Mesothelial cell of epicardium (in vitro differentiated cells): ENCODE data around the gene SPON2. TPM values are rescaled to one million over a fixed set of nuclear protein-coding genes. Genes with fewer than 3 reads are reported as not detected.

ENCODE experiments used
- DNase-seq, 2 experiments: peaks; one replicate each; pipeline ENCODE4 v3.0.0; 2021; ENCODE audit warnings: low spot score in 2 of 2; ENCODE audit not compliant: unreplicated experiment in 2 of 2
- H3K27ac Mint-ChIP-seq: 2 replicates; pipeline ENCODE4 v1.8.0; 2021; ENCODE audit warnings: mixed read lengths
- H3K27me3 Mint-ChIP-seq: 2 replicates; pipeline ENCODE4 v1.8.0; 2021; ENCODE audit warnings: low read depth, mixed read lengths
- H3K36me3 Mint-ChIP-seq: 2 replicates; pipeline ENCODE4 v1.8.0; 2021; ENCODE audit warnings: mixed read lengths
- H3K4me1 Mint-ChIP-seq: 2 replicates; pipeline ENCODE4 v1.8.0; 2021; ENCODE audit warnings: mixed read lengths
- H3K4me3 Mint-ChIP-seq: 2 replicates; pipeline ENCODE4 v1.8.0; 2021; ENCODE audit warnings: mild to moderate bottlenecking, moderate library complexity, mixed read lengths
- H3K9me3 Mint-ChIP-seq: 2 replicates; pipeline ENCODE4 v1.8.0; 2021; ENCODE audit warnings: mixed read lengths
- CTCF ChIP-seq: fragments of 200-600 bp; sonication (generic); IDR thresholded peaks from one replicate; pipeline ENCODE4 v1.5.0; 2021; ENCODE audit warnings: antibody characterized with exemption; ENCODE audit not compliant: unreplicated experiment
- total RNA-seq: library from RNA; stranded (reverse); gene quantifications from 3 replicates; pipeline ENCODE4 v1.2.1, GENCODE V29; 2021

SPON2 gene
- total RNA-seq, 1 donor from 2014 or later, result 56.4 TPM

GRCh38 chr4:1187182-1187581 lies 14.8 kb upstream of the SPON2 start:
- TF ChIP-seq CTCF, result no peak
- peaks cover 37% of the 10 kb centered on the region for H3K27me3 Mint-ChIP-seq
- DNase-seq, result no peak
- no peak overlapping the region for H3K27ac Mint-ChIP-seq
- H3K4me3 Mint-ChIP-seq, result no peak overlapping the region
- H3K36me3 Mint-ChIP-seq, result no peaks in the 10 kb centered on the region
- no peaks in the 10 kb centered on the region for H3K4me1 Mint-ChIP-seq
- peaks cover 15% of the 10 kb centered on the region for H3K9me3 Mint-ChIP-seq

- Mint-ChIP-seq H3K36me3 (peaks cover 2% of the 10 kb centered on the region), H3K4me1 (no peaks in the 10 kb centered on the region), H3K27ac (no peak overlapping the region), H3K9me3 (peaks cover 32% of the 10 kb centered on the region), H3K27me3 (peaks cover 52% of the 10 kb centered on the region), H3K4me3 (no peak overlapping the region)
- TF ChIP-seq CTCF, result no peak
- DNase-seq, result no peak
These were observed 11.8 kb upstream of the SPON2 start for GRCh38 chr4:1183985-1184773.

- no peak for TF ChIP-seq CTCF
- no peaks in the 10 kb centered on the region for H3K4me1 Mint-ChIP-seq
- DNase-seq, result no peak
- peaks cover 41% of the 10 kb centered on the region for H3K27me3 Mint-ChIP-seq
- no peak overlapping the region for H3K27ac Mint-ChIP-seq
- peaks cover 29% of the 10 kb centered on the region for H3K9me3 Mint-ChIP-seq
- peaks cover 2% of the 10 kb centered on the region for H3K36me3 Mint-ChIP-seq
- H3K4me3 Mint-ChIP-seq, result no peak overlapping the region
These were observed 9.9 kb upstream of the SPON2 start for GRCh38 chr4:1182313-1182712.

GRCh38 chr4:1180663-1181062 lies 8.3 kb upstream of the SPON2 start:
- no peak for TF ChIP-seq CTCF
- H3K4me3 Mint-ChIP-seq, result no peak overlapping the region
- peaks cover 2% of the 10 kb centered on the region for H3K36me3 Mint-ChIP-seq
- H3K27ac Mint-ChIP-seq, result no peak overlapping the region
- no peak for DNase-seq
- H3K4me1 Mint-ChIP-seq, result no peaks in the 10 kb centered on the region
- peaks cover 35% of the 10 kb centered on the region for H3K27me3 Mint-ChIP-seq
- H3K9me3 Mint-ChIP-seq, result peaks cover 29% of the 10 kb centered on the region

- peaks cover 39% of the 10 kb centered on the region for H3K27me3 Mint-ChIP-seq
These were observed 7.6 kb upstream of the SPON2 start for GRCh38 chr4:1179976-1180375.

More at GRCh38 chr4:1179976-1180375, 7.6 kb upstream of the SPON2 start:
- no peak for DNase-seq
- no peak overlapping the region for H3K4me3 Mint-ChIP-seq
- TF ChIP-seq CTCF, result no peak
- peaks cover 2% of the 10 kb centered on the region for H3K36me3 Mint-ChIP-seq
- H3K27ac Mint-ChIP-seq, result no peak overlapping the region
- H3K9me3 Mint-ChIP-seq, result peaks cover 29% of the 10 kb centered on the region
- no peaks in the 10 kb centered on the region for H3K4me1 Mint-ChIP-seq
